ENCODE data around the gene CFAP69.

- TF ChIP-seq CTCF (IDR thresholded peaks at IDR 0.05) (no peak), POLR2AphosphoS5 (IDR thresholded peaks at IDR 0.05) (no peak), POLR2A (IDR thresholded peaks at IDR 0.05) (no peak), EP300 (IDR thresholded peaks at IDR 0.05) (no peak)
Observed at GRCh38 chr7:90222811-90223725, 21.9 kb upstream of the CFAP69 start.
